HG02588 (cell line): ENCODE measurements around the gene CTAG2.
"Not testable (repeated sequence)": the region's sequence is repeated elsewhere in the genome, so short reads cannot be mapped to it uniquely, and the experiment has no call there.

Experiments
- ATAC-seq: cut with Tn5 transposase; IDR thresholded peaks from one replicate; pipeline ENCODE4 v1.9.1; 2021; ENCODE audit warnings: mild to moderate bottlenecking, moderate library complexity; ENCODE audit not compliant: unreplicated experiment

CTAG2 gene

GRCh38 chrX:154653413-154653812, at the start of gene CTAG2:
CTAG2 (minus strand) TSS chrX:154653579; CDS start chrX:154653515, 64 bp downstream.
- ATAC-seq, result not testable (repeated sequence)

- ATAC-seq, result no peak
Measured at GRCh38 chrX:154698630-154699248, 45.4 kb upstream of the CTAG2 start.

- no peak for ATAC-seq
Measured at GRCh38 chrX:154696676-154697045, 43.3 kb upstream of the CTAG2 start.

GRCh38 chrX:154695911-154696675, 42.7 kb upstream of the CTAG2 start:
- no peak for ATAC-seq

GRCh38 chrX:154693394-154693793, 40.0 kb upstream of the CTAG2 start:
- ATAC-seq, result no peak

- ATAC-seq, result not testable (repeated sequence)
Measured at GRCh38 chrX:154690438-154690837, 37.1 kb upstream of the CTAG2 start.

- ATAC-seq, result not testable (repeated sequence)
Measured at GRCh38 chrX:154672084-154672483, 18.7 kb upstream of the CTAG2 start.

GRCh38 chrX:154670848-154671247, 17.5 kb upstream of the CTAG2 start:
- ATAC-seq, result not testable (repeated sequence)

GRCh38 chrX:154661899-154662298, 8.5 kb upstream of the CTAG2 start:
- ATAC-seq, result no peak

- no peak for ATAC-seq
Measured at GRCh38 chrX:154661170-154661569, 7.8 kb upstream of the CTAG2 start.

GRCh38 chrX:154660541-154660940, 7.2 kb upstream of the CTAG2 start:
- ATAC-seq, result no peak

- no peak for ATAC-seq
Measured at GRCh38 chrX:154658957-154659356, 5.6 kb upstream of the CTAG2 start.

- ATAC-seq, result no peak
Measured at GRCh38 chrX:154658187-154658586, 4.8 kb upstream of the CTAG2 start.

GRCh38 chrX:154657226-154657805, 3.9 kb upstream of the CTAG2 start:
- ATAC-seq, result no peak

GRCh38 chrX:154655786-154656185, 2.4 kb upstream of the CTAG2 start:
- no peak for ATAC-seq

- no peak for ATAC-seq
Measured at GRCh38 chrX:154655346-154655745, 2.0 kb upstream of the CTAG2 start.

GRCh38 chrX:154654925-154655324, 1.5 kb upstream of the CTAG2 start:
- ATAC-seq, result no peak

GRCh38 chrX:154654372-154654771, 993 bp upstream of the CTAG2 start:
- no peak for ATAC-seq

- ATAC-seq, result no peak
Measured at GRCh38 chrX:154653048-154653401, 354 bp downstream of the CTAG2 start.

- no peak for ATAC-seq
Measured at GRCh38 chrX:154652311-154653047, 900 bp downstream of the CTAG2 start.

- no peak for ATAC-seq
Measured at GRCh38 chrX:154650221-154650510, 3.2 kb downstream of the CTAG2 start.
